ENCODE measurements around the gene PDE10A. TPM values are rescaled to one million over a fixed set of nuclear protein-coding genes. Genes with fewer than 3 reads are reported as not detected.

PDE10A gene
- total RNA-seq, 1 donor from 2014 or later: 17.3 TPM

DNA sequence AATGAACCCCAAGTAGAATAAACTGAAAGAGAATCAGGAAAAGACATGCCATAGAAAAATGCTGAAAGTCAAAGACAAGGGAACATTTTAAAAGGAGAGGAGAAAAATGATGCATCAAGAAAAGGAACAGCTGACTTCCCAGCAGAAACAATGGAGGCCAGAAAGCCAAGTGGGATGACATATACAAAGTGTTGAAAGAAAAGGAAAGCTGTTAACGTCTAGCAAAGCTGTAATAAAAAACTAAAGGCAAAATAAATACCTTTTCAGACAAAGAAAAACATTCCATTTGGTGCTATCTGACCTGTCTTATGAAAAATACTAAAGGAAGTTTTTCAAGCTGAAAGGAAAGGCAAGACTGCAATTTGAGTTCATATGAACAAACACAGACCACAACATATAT is 34.1 kb upstream of the PDE10A start:
- H3K4me1 Mint-ChIP-seq: no peaks in the 10 kb centered on the region
- no peak overlapping the region for H3K4me3 Mint-ChIP-seq
- no peak overlapping the region for H2AFZ ChIP-seq (replicated peaks)
- no peaks in the 10 kb centered on the region for H3K4me1 ChIP-seq
- H3K9ac ChIP-seq: no peak overlapping the region
- no peaks in the 10 kb centered on the region for H3F3A ChIP-seq (ENCODE audit: low read depth)
- H3K4me2 ChIP-seq: no peak overlapping the region
- no peaks in the 10 kb centered on the region for H3K79me2 ChIP-seq (ENCODE audit: low read depth)
- no peaks in the 10 kb centered on the region for H3K27me3 ChIP-seq
- H3K27ac ChIP-seq: no peak overlapping the region
- DNase-seq (ENCODE audit: low spot score): no peak
- no peak overlapping the region for H3K27ac Mint-ChIP-seq
- H3K36me3 ChIP-seq: no peaks in the 10 kb centered on the region
- H3K4me3 ChIP-seq: no peak overlapping the region
- no peak for TF ChIP-seq EZH2 (IDR thresholded peaks at IDR 0.05)
- no peak for TF ChIP-seq EZH2phosphoT487 (IDR thresholded peaks at IDR 0.05)
- H3K36me3 Mint-ChIP-seq: no peaks in the 10 kb centered on the region
- no peaks in the 10 kb centered on the region for H3K27me3 Mint-ChIP-seq (ENCODE audit: insufficient read depth, low read depth)
- no peaks in the 10 kb centered on the region for H3K9me3 ChIP-seq (ENCODE audit: low read depth)
- H4K20me1 ChIP-seq (ENCODE audit: low read depth): no peaks in the 10 kb centered on the region
- H3K9me3 Mint-ChIP-seq: peaks cover 6% of the 10 kb centered on the region

DNA sequence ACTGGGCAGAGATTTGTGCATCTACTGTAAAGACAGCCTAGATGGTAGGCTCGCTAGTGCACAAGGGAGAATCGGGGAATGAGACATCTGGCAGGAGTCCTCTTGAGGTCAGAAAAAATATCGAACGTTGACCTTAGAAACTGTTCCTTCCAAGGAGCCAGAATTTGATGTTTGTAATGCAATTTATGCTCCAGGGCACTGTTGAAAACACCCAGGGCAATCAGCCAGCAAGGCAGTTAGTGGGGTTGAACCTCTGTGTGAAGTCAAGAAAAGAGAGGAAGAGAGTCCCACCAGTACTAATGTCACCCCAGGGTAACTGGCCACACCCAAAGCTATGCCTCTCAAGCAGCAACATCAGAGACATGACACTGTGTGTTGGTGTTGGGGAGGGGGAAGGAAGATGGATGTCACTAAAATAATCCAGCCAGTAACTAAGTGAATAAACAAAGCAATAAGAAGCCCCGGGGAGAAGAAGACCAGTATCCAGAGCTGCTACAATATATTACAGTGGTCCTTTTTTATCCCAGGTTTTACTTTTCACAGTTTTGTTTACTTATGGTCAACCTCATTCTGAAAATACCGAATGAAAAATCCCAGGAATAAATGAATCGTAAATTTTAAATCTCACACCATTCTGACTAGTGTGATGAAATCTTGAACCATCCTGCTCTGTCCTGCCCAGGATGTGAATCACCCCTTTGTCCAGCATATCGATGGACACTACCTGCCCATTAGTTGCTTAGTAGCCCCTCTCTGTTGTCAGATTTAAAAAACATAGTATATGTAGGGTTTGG is 32.9 kb upstream of the PDE10A start:
- no peaks in the 10 kb centered on the region for H3K9me3 ChIP-seq (ENCODE audit: low read depth)
- H3K9ac ChIP-seq: no peak overlapping the region
- no peak overlapping the region for H3K27ac Mint-ChIP-seq
- peaks cover 6% of the 10 kb centered on the region for H3K9me3 Mint-ChIP-seq
- DNase-seq (ENCODE audit: low spot score): no peak
- H2AFZ ChIP-seq (replicated peaks): no peak overlapping the region
- H3K4me1 Mint-ChIP-seq: no peaks in the 10 kb centered on the region
- TF ChIP-seq, protein P1, sequence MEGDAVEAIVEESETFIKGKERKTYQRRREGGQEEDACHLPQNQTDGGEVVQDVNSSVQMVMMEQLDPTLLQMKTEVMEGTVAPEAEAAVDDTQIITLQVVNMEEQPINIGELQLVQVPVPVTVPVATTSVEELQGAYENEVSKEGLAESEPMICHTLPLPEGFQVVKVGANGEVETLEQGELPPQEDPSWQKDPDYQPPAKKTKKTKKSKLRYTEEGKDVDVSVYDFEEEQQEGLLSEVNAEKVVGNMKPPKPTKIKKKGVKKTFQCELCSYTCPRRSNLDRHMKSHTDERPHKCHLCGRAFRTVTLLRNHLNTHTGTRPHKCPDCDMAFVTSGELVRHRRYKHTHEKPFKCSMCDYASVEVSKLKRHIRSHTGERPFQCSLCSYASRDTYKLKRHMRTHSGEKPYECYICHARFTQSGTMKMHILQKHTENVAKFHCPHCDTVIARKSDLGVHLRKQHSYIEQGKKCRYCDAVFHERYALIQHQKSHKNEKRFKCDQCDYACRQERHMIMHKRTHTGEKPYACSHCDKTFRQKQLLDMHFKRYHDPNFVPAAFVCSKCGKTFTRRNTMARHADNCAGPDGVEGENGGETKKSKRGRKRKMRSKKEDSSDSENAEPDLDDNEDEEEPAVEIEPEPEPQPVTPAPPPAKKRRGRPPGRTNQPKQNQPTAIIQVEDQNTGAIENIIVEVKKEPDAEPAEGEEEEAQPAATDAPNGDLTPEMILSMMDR (IDR thresholded peaks at IDR 0.05): no peak
- TF ChIP-seq EZH2phosphoT487 (IDR thresholded peaks at IDR 0.05) (no peak), EZH2 (IDR thresholded peaks at IDR 0.05) (no peak)
- H3K36me3 Mint-ChIP-seq: no peaks in the 10 kb centered on the region
- no peaks in the 10 kb centered on the region for H3K36me3 ChIP-seq
- H3K79me2 ChIP-seq (ENCODE audit: low read depth): no peaks in the 10 kb centered on the region
- no peaks in the 10 kb centered on the region for H3K4me1 ChIP-seq
- no peak overlapping the region for H3K4me3 ChIP-seq
- no peaks in the 10 kb centered on the region for H3F3A ChIP-seq (ENCODE audit: low read depth)
- H3K27ac ChIP-seq: no peak overlapping the region
- no peaks in the 10 kb centered on the region for H4K20me1 ChIP-seq (ENCODE audit: low read depth)
- H3K27me3 ChIP-seq: no peaks in the 10 kb centered on the region
- H3K4me2 ChIP-seq: no peak overlapping the region
- no peak overlapping the region for H3K4me3 Mint-ChIP-seq
- no peaks in the 10 kb centered on the region for H3K27me3 Mint-ChIP-seq (ENCODE audit: insufficient read depth, low read depth)

DNA sequence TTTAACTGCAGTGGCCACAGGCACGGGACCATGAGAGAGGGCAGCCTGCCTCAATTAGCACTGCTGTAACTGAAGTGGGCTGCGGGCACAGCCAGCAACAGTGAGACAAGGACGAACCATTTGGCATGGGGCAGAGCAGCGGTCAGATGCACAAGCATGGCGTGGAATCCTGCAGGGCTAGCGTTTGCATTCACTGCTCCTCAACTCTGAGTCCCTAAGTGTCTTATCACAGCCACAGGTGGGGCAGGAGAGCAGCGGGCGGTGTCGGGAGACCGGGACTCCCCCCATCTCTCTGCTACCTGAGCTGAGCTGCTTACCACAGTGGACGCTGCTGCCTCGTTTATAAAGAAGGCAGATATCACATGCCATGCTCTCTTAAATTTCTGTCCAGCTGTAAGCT is 31.3 kb upstream of the PDE10A start:
- H3K27me3 ChIP-seq: no peaks in the 10 kb centered on the region
- H3K4me3 Mint-ChIP-seq: no peak overlapping the region

GRCh38 chr6:165692106-165692653 is 29.1 kb upstream of the PDE10A start:
- H3K4me1 ChIP-seq: no peaks in the 10 kb centered on the region
- no peaks in the 10 kb centered on the region for H3K4me1 Mint-ChIP-seq
- no peak overlapping the region for H3K4me3 Mint-ChIP-seq
- H3K9ac ChIP-seq: no peak overlapping the region
- H3K9me3 Mint-ChIP-seq: peaks cover 3% of the 10 kb centered on the region
- H3K36me3 Mint-ChIP-seq: no peaks in the 10 kb centered on the region
- no peak for DNase-seq (ENCODE audit: low spot score)
- no peaks in the 10 kb centered on the region for H3K9me3 ChIP-seq (ENCODE audit: low read depth)
- no peaks in the 10 kb centered on the region for H3F3A ChIP-seq (ENCODE audit: low read depth)
- no peaks in the 10 kb centered on the region for H4K20me1 ChIP-seq (ENCODE audit: low read depth)
- peaks cover 3% of the 10 kb centered on the region for H3K27me3 Mint-ChIP-seq (ENCODE audit: insufficient read depth, low read depth)
- H3K36me3 ChIP-seq: no peaks in the 10 kb centered on the region
- H3K27ac ChIP-seq: no peak overlapping the region
- no peaks in the 10 kb centered on the region for H3K79me2 ChIP-seq (ENCODE audit: low read depth)
- TF ChIP-seq EZH2 (IDR thresholded peaks at IDR 0.05): no peak
- TF ChIP-seq EZH2phosphoT487 (IDR thresholded peaks at IDR 0.05): no peak
- TF ChIP-seq, protein P1 (IDR thresholded peaks at IDR 0.05): no peak
- no peaks in the 10 kb centered on the region for H3K27me3 ChIP-seq
- H3K4me3 ChIP-seq: no peak overlapping the region
- no peak overlapping the region for H2AFZ ChIP-seq (replicated peaks)
- H3K27ac Mint-ChIP-seq: no peak overlapping the region
- no peak overlapping the region for H3K4me2 ChIP-seq

More for the DNA sequence above, 31.3 kb upstream of the PDE10A start:
- Histone ChIP-seq H3K9me3 (ENCODE audit: low read depth) (no peaks in the 10 kb centered on the region), H3K79me2 (ENCODE audit: low read depth) (no peaks in the 10 kb centered on the region), H3K4me2 (no peak overlapping the region), H3K27ac (no peak overlapping the region), H3K36me3 (no peaks in the 10 kb centered on the region), H3F3A (ENCODE audit: low read depth) (no peaks in the 10 kb centered on the region), H4K20me1 (ENCODE audit: low read depth) (no peaks in the 10 kb centered on the region), H3K4me3 (no peak overlapping the region), H2AFZ (replicated peaks) (peak overlapping the region; percentile 32), H3K4me1 (no peaks in the 10 kb centered on the region), H3K9ac (no peak overlapping the region)
- Mint-ChIP-seq H3K9me3 (peaks cover 6% of the 10 kb centered on the region), H3K27me3 (ENCODE audit: insufficient read depth, low read depth) (peaks cover 3% of the 10 kb centered on the region), H3K4me1 (no peaks in the 10 kb centered on the region), H3K36me3 (no peaks in the 10 kb centered on the region), H3K27ac (no peak overlapping the region)
- TF ChIP-seq EZH2phosphoT487 (IDR thresholded peaks at IDR 0.05): no peak
- DNase-seq (ENCODE audit: low spot score): no peak

Measured in neural progenitor cell (in vitro differentiated cells).